A204.1 (cell line): Measurements from ENCODE around the gene KLHL22.
"Not testable (repeated sequence)": the region's sequence is repeated elsewhere in the genome, so short reads cannot be mapped to it uniquely, and the experiment has no call there.

ENCODE experiments used
- FAIRE-seq: peaks from 2 replicates; lab custom pipeline; 2012; peaks lifted over from hg19 to GRCh38; lab: Jason Lieb, UNC

KLHL22 gene

DNA sequence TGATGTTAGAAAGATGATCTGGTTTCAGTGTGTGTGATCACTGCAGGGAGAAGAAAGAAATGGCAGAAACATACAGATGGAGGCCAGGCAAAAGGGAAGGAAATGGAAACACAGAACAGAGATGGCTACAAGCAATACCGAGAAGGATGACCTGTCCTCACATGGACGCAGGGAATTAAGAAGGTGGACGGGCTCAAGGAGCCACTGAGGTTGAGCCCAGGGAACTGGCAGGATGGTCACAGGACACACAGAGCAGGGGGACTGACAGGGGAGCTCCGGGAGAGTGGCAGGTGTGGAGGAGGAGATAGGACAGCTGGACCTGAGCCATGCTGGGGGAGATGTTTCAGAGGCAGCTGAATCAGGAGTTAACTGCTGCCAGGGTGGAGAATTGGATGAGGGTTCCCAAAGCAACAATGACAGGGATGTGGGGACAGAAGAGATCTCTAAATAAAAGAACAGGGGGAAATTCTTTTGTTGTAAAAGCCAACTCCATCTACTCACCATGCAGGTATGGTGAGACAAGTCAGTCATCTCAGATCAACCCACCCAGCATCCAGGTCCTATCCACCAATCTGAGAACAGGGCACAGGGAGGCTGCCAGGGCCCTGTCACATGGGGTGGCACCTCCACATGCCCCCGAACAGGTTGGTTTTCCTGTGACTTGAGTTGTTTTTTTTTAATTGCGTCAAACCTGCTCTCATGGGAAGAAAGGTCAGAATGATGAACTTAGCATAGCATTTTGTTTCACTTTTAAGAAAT is 26.3 kb downstream of the KLHL22 start:
- no peak for FAIRE-seq

GRCh38 chr22:20466659-20467379 is 28.8 kb downstream of the KLHL22 start:
- no peak for FAIRE-seq

GRCh38 chr22:20465759-20466077 is 29.9 kb downstream of the KLHL22 start:
- FAIRE-seq, result no peak

DNA sequence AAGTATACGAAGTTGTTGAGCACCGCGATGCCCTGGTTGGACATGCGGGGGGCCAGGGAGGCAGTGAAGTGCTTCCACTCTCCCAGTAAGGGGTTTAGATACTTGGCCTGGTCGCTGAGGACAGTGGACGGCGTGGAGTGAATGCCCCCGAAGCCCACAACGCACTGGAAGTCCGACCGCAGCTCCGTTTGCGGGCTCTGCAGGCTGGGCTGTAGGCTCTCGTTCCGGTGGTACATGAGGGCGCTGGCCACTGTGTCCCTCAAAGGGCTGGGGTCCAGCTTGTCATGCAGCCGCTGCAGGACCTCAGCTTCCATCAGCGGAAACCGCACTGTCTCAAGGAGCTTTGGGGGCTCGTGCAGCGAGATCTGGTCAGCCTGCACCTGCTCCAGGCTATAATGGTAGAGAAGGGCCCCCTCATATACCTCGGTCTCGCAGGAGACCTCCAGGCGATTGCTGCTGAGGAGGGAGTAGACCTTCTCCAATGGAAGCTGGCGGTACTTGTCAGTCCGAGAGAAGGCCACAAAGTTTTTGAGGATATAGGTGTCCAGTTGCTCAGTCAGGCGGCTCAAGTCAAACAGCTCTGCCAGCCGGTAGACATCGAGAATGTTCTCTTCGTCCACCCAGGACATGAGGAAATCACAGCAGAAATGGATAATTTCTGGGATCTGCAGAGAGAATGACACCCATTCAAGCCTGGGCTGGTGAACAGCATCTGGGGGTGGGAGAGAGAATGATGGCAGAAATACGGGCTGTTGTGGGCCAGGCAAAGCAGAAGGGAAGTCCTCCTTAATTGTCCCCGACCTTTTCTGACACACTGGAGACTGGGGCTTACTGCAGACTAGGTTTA is 30.5 kb downstream of the KLHL22 start:
- FAIRE-seq, result no peak

- FAIRE-seq, result no peak
Observed at GRCh38 chr22:20464096-20464614, 31.4 kb downstream of the KLHL22 start.

GRCh38 chr22:20463324-20464095 is 32.1 kb downstream of the KLHL22 start:
- no peak for FAIRE-seq

DNA sequence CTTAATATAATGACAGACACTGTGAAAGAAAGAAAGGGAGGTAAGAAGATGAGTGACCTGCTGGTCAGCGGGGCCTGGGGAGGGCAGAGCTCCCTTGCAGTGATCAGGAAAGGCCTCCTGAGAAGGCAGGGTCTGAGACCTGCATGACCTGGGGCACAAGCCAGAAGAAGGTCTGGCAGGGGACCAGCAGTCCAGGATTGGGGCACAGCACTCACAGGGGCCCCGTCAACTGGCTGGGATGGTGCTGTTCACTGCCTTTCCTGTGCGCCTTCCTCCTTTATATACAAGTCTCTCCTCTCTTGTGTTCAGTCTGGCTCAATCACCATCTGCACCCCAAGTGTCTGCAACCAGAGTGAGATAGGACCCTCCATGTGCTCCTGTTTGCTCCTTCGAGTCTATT is 35.7 kb downstream of the KLHL22 start:
- FAIRE-seq, result no peak

DNA sequence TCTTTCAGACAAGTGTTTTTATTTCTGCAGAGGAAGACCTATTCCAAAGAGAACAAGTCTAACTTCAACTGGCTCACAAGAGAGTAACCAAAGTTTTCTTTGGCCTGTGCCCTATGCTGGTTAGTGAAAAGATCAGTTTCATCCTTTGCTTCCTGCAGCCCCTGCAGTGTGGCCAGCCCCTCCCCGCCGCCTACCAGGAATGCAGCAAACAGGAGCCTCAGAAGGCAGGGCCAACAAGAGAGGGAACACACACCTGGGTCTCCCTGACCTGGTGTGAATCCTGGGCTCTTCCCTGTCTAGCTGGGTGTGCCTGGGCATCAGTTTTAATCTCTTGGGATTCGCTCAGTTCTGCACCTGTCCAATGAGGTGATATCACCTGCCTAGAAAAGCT is 36.4 kb downstream of the KLHL22 start:
- no peak for FAIRE-seq

DNA sequence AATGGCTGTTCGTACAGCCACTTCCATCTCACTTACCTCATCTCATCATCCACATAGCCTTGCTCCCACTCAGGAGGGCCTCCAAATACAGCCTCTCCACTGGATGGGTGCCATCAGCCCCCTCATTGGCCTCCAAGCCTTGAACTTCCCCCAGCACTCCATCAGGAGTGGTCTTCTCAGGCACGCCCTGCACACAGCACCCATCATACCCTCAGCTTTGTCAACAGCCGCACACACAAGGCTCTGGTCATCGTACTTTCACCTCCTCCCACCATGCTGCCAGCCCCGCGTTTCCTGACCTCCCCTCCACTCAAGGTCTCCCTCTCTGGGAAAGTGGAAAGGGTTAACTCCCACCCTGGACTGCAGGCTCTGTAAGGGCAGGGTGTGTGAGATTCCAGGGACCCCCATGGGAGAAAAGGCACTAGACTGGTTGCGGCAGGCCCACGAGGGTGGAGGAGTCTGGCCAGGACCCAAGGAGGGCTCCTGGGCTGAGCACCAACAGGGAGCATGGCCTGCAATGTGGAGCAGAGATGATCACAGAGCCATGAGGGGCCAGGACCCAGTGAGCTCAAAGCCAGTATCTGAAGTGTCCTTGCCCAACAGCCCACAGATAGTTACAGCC is 37.0 kb downstream of the KLHL22 start:
- no peak for FAIRE-seq

- FAIRE-seq, result no peak
Observed at GRCh38 chr22:20457506-20458240, 37.9 kb downstream of the KLHL22 start.

DNA sequence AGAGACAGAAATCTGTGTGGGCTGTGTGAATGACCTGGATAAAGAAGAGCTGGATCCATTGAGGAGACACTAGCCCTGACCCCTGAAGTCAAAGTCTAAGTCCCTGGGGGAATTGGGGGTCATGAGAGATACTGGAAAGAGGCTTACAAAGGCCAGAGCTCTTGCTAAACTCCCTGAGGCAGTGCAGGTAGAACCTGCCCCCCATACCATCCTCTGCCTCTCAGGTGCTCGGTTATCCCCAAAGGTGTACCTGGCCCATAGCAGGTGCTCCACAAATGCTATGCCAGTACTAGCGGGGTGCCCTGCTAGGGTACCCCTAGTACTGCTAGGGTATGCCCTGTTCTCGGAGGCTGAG is 38.9 kb downstream of the KLHL22 start:
- FAIRE-seq, result no peak

- no peak for FAIRE-seq
Observed at GRCh38 chr22:20456064-20456721, 39.4 kb downstream of the KLHL22 start.

DNA sequence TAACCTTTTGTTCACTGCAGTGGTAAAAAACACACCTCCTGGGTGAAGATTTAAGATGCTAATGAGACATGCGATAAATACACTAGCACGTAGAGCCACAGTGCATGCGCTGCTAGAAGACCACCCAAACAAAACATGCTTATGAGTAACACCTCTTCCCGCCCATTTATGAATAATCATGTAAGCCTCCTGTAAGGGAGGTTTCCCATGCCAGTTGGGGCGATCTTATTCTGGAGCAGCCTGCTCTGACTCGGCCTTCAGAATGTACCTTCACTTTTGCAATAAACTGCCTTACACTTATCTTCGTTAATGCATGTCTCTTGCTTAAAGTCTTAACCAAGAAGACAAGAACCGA is 39.9 kb downstream of the KLHL22 start:
- no peak for FAIRE-seq

- FAIRE-seq, result no peak
Observed at GRCh38 chr22:20453222-20453621, 42.4 kb downstream of the KLHL22 start.

DNA sequence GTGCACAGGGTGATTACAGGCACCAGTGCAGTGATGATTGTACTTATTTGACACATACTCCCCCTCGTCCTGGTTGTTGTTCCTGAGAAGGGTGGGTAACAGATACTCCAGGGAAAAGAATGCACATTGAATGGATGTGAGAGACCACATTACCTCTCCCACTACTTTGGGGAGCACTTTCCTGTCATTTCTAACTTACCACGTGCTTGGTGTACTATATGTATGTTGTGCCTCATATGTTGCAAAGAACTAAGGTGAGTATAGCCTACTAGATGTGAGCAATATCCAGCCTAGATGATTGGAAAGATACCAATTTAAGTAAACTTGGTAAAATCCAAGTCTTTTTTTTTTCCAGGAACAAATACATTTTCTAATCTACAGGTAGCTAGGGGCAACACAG is 43.7 kb downstream of the KLHL22 start:
- no peak for FAIRE-seq

GRCh38 chr22:20451129-20451778 is 44.3 kb downstream of the KLHL22 start:
- FAIRE-seq, result not testable (repeated sequence)

- FAIRE-seq, result no peak
Observed at GRCh38 chr22:20450551-20450906, 45.1 kb downstream of the KLHL22 start.

DNA sequence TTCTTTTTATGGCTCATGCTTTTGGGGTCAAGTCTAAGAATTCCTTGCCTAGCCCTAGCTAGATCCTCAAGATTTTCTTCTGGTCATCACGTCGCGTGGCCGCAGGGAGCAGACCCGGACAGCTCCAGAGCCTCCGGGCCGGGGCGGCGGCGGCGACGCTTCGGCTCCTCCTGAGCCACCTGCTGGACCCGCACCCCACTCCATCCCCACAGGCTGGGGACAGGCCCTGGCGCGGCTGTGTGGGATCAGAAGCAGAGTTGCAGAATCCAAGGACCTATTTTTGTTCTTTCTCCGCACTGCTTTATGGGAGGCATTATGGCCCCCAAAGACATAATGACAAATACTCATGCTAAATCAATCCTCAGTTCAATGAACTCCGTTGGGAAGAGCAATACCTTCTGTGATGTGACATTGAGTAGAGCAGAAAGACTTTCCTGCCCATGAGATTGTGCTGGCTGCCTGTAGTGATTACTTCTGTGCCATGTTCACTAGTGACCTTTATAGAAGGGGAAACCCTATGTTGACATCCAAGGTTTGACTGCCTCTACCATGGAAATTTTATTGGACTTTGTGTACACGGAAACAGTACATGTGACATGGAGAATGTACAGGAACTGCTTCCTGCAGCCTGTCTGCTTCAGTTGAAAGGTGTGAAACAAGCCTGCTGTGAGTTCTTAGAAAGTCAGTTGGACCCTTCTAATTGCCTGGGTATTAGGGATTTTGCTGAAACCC is 45.6 kb downstream of the KLHL22 start:
- no peak for FAIRE-seq

DNA sequence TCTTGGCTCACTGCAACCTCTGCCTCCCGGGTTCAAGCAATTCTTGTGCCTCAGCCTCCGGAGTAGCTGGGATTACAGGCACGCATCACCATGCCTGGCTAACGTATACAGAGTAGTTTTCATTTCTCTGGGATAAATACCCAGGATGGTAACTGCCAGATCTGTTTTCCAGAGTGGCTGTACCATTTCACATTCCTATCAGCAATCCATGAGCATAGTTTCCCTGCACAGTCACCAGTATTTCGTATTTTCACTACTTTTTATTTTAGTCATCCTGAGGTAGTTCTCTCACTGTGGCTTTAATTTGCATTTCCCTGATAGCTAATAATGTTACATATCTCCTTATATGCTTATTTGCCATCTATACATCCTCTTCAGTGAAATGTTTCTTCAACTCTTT is 47.0 kb downstream of the KLHL22 start:
- no peak for FAIRE-seq
